Urothelium cell line (cell line): ENCODE results near the gene SLC45A2.
"Not testable (repeated sequence)": the region's sequence is repeated elsewhere in the genome, so short reads cannot be mapped to it uniquely, and the experiment has no call there.

ENCODE experiments used
- DNase-seq: peaks from one replicate; pipeline ENCODE4 v3.0.0; 2011; ENCODE audit warnings: low spot score, mixed read lengths
- FAIRE-seq: peaks from 2 replicates; lab custom pipeline; 2011; peaks lifted over from hg19 to GRCh38; lab: Jason Lieb, UNC

Gene SLC45A2

GRCh38 chr5:33984671-33985124 is at the start of gene SLC45A2:
Gene SLC45A2 (minus strand): TSS chr5:33984693. CDS start chr5:33984583, 110 bp downstream.
- DNase-seq (no peak), FAIRE-seq (no peak)

GRCh38 chr5:34031966-34032365 is 47.5 kb upstream of the SLC45A2 start:
- FAIRE-seq (no peak), DNase-seq (no peak)

GRCh38 chr5:34031117-34031516 is 46.6 kb upstream of the SLC45A2 start:
- no peak for DNase-seq
- FAIRE-seq = no peak

GRCh38 chr5:34030585-34030984 is 46.1 kb upstream of the SLC45A2 start:
- peak; percentile 90 for FAIRE-seq
- DNase-seq = not testable (repeated sequence)

- DNase-seq = no peak
- FAIRE-seq = no peak
Measured at GRCh38 chr5:34030048-34030447, 45.6 kb upstream of the SLC45A2 start.

- no peak for FAIRE-seq
- DNase-seq = no peak
Measured at GRCh38 chr5:34028349-34028748, 43.9 kb upstream of the SLC45A2 start.

GRCh38 chr5:34026089-34026761 is 41.7 kb upstream of the SLC45A2 start:
- DNase-seq = no peak
- no peak for FAIRE-seq

GRCh38 chr5:34022121-34022705 is 37.7 kb upstream of the SLC45A2 start:
- FAIRE-seq (no peak), DNase-seq (no peak)

GRCh38 chr5:34021334-34021733 is 36.8 kb upstream of the SLC45A2 start:
- no peak for DNase-seq
- no peak for FAIRE-seq

- DNase-seq (no peak), FAIRE-seq (no peak)
Measured at GRCh38 chr5:34020726-34021125, 36.2 kb upstream of the SLC45A2 start.

GRCh38 chr5:34017254-34017653 is 32.8 kb upstream of the SLC45A2 start:
- DNase-seq = no peak
- no peak for FAIRE-seq

GRCh38 chr5:34016750-34017149 is 32.3 kb upstream of the SLC45A2 start:
- DNase-seq (no peak), FAIRE-seq (no peak)

GRCh38 chr5:34016222-34016621 is 31.7 kb upstream of the SLC45A2 start:
- FAIRE-seq (no peak), DNase-seq (no peak)

GRCh38 chr5:34015120-34015822 is 30.8 kb upstream of the SLC45A2 start:
- no peak for FAIRE-seq
- no peak for DNase-seq

- DNase-seq (no peak), FAIRE-seq (no peak)
Measured at GRCh38 chr5:34014626-34015025, 30.1 kb upstream of the SLC45A2 start.

- FAIRE-seq (no peak), DNase-seq (no peak)
Measured at GRCh38 chr5:34013547-34013946, 29.1 kb upstream of the SLC45A2 start.

- no peak for DNase-seq
Measured at GRCh38 chr5:34012791-34013190, 28.3 kb upstream of the SLC45A2 start.

GRCh38 chr5:34011536-34011935 is 27.0 kb upstream of the SLC45A2 start:
- FAIRE-seq (no peak), DNase-seq (no peak)

More at GRCh38 chr5:34012791-34013190, 28.3 kb upstream of the SLC45A2 start:
- FAIRE-seq = no peak

GRCh38 chr5:34010146-34010545 is 25.7 kb upstream of the SLC45A2 start:
- DNase-seq, FAIRE-seq: not testable (repeated sequence)

- DNase-seq (no peak), FAIRE-seq (no peak)
Measured at GRCh38 chr5:34009610-34010009, 25.1 kb upstream of the SLC45A2 start.

- no peak for DNase-seq
- FAIRE-seq = no peak
Measured at GRCh38 chr5:34008802-34009201, 24.3 kb upstream of the SLC45A2 start.
